Ovary (tissue), 9 donors: ENCODE results near the gene CRADD. TPM values are rescaled to one million over a fixed set of nuclear protein-coding genes. Genes with fewer than 3 reads are reported as not detected.
A peak's percentile ranks its signal among the peaks of the same experiment; 100 is the strongest.

Experiments used
- DNase-seq, 5 donors: peaks; one replicate each; pipeline ENCODE4 v3.0.0-alpha.2; 2019 to 2020
- H3K27ac ChIP-seq, 2 donors: fragments of 200-600 bp; one replicate each; pipeline versions ENCODE4 v1.5.1 to v1.8.0; 2019 to 2022
- H3K27me3 ChIP-seq: fragments of 200-600 bp; one replicate; pipeline ENCODE4 v1.8.0; 2022
- H3K36me3 ChIP-seq: fragments of 200-600 bp; sonication (generic); one replicate; pipeline ENCODE4 v1.5.1; 2019
- H3K4me1 ChIP-seq: one replicate; pipeline ENCODE4 v1.8.1; 2013; ENCODE audit warnings: mild to moderate bottlenecking, moderate library complexity; ENCODE audit not compliant: insufficient read depth
- H3K4me3 ChIP-seq: fragments of 200-600 bp; sonication (generic); one replicate; pipeline ENCODE4 v1.5.1; 2017
- H3K9me3 ChIP-seq, 2 donors: fragments of 200-600 bp in 1 of 2; sonication (generic) in 1 of 2; one replicate each; pipeline versions ENCODE4 v1.5.1 to v1.8.1; 2013 to 2019; ENCODE audit warnings: mild to moderate bottlenecking in 1 of 2, moderate library complexity in 1 of 2
- EP300 ChIP-seq: sonication (generic); formaldehyde crosslinking; IDR thresholded peaks from one replicate; pipeline ENCODE4 v1.6.1; 2017; ENCODE audit warnings: antibody characterized with exemption
- POLR2A ChIP-seq: fragments of 450-650 bp; IDR thresholded peaks from one replicate; pipeline ENCODE4 v1.6.1; 2017; ENCODE audit warnings: antibody characterized with exemption, mild to moderate bottlenecking, moderate library complexity
- WGBS, 3 donors: extraction: QIAGEN DNeasy Blood & Tissue Kit in 1 of 3; methylation state at CpG; one replicate each; pipeline versions ENCODE4 v1.1.5 to v1.1.7; 2013 to 2017; 5-methylcytosine and 5-hydroxymethylcytosine counted together
- intact Hi-C, 4 donors: fragments of 100-400 bp; cut with DNase I; formaldehyde crosslinking; loops; one replicate each; pipeline versions ENCODE4 v1.11.0 to v1.15.1; 2022 to 2023
- polyA plus RNA-seq, 2 donors: library from polyadenylated mRNA; stranded (reverse); fragments of 200-250 nt in 1 of 2; fragments of 350-450 nt in 1 of 2; fragmentation: Illumina TruSeq in 1 of 2; extraction: RNeasy Lipid Tissue Mini Kit (QIAGEN cat#74804) in 1 of 2; gene quantifications; one replicate each; pipeline ENCODE4 v1.2.3, GENCODE V29; 2013 to 2014
- total RNA-seq, 7 donors: library from RNA; depleted of rRNA in 2 of 7; stranded (reverse); fragments of >200 nt in 2 of 7; fragmentation: NEBNext Ultra II Directional in 3 of 7; extraction: Animal tissue kit (Norgen Biotek cat#: 25700) in 3 of 7; gene quantifications; one replicate each; pipeline versions ENCODE4 v1.1.0 to v1.2.4, GENCODE V29; 2016 to 2023
- TF ChIP-seq, protein P1 (sequence below), 3 donors: fragments of 450-650 bp in 2 of 3; fragments of 200-600 bp in 1 of 3; IDR thresholded peaks; one replicate each; pipeline versions ENCODE4 v1.5.1 to v1.8.0; 2016 to 2022; ENCODE audit warnings: antibody characterized with exemption in 3 of 3, mild to moderate bottlenecking in 1 of 3
- donor health status: DM: no; HTN: no; CAD: no; lungs with moderate emphysema.
- donor health status: DM: no; HTN: no; CAD: no.
- donor health status: Bipolar disorder and iron deficiency.
- donor health status: DM: yes; HTN: yes; CAD: no.
- donor health status: DM: no; HTN: no; CAD: no.
- donor health status: DM: yes; HTN: yes; CAD: no.

CRADD gene
- total and polyA plus RNA-seq, 9 donors, result 11.4 to 67.8 (median 16.9) TPM

DNA sequence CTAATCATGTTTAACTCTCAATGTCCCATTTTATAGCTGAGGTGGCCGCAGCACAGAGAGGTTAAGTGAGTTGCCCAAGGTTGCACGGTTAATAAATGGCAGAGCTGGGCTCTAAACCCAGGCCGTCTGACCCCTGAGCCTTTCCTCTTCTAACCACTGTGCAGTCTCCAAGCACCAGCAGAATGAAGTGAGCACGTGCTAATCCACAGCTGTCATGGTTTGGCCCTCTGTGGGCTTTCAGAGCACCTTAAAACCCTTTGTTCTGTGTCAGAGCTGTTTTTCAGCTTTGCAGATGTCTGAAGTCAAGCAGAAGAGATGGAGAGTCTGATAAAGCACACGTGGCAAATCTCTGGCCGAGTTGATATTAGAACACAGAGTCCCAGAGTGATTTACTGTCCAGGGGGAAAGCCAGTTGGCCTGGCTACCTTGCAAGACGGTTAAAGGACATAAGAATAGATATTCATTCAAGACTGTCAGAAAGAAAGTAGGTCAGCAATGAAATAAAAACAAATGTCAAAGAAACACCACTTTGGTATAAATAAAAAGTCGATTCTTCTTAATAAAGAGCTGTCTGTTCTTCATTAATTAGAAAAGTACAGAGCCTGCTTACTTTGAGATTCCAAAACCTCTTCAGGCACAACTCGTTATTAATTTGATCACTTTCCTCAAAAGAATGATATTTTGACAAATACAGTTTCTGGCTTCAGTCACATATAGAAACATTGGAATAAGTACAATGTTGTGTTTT, 107.3 kb downstream of the CRADD start:
- peak in 3 of 5 donors; percentile 25 to 43 (median 33) for DNase-seq
- no peaks in the 10 kb centered on the region for H3K27me3 ChIP-seq
- TF ChIP-seq, protein P1, sequence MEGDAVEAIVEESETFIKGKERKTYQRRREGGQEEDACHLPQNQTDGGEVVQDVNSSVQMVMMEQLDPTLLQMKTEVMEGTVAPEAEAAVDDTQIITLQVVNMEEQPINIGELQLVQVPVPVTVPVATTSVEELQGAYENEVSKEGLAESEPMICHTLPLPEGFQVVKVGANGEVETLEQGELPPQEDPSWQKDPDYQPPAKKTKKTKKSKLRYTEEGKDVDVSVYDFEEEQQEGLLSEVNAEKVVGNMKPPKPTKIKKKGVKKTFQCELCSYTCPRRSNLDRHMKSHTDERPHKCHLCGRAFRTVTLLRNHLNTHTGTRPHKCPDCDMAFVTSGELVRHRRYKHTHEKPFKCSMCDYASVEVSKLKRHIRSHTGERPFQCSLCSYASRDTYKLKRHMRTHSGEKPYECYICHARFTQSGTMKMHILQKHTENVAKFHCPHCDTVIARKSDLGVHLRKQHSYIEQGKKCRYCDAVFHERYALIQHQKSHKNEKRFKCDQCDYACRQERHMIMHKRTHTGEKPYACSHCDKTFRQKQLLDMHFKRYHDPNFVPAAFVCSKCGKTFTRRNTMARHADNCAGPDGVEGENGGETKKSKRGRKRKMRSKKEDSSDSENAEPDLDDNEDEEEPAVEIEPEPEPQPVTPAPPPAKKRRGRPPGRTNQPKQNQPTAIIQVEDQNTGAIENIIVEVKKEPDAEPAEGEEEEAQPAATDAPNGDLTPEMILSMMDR (IDR thresholded peaks at IDR 0.05), result no peak
- TF ChIP-seq EP300 (no peak), POLR2A (no peak)
- H3K9me3 ChIP-seq, result no peaks in the 10 kb centered on the region
- H3K4me1 ChIP-seq, result peaks cover 18% of the 10 kb centered on the region
- no peaks in the 10 kb centered on the region for H3K36me3 ChIP-seq
- H3K27ac ChIP-seq, result peak overlapping the region in 1 of 2 donors; percentile 43
- WGBS, 3 donors, result 19 to 27% (median 23%) methylated on average over 9 of the region's 9 CpGs
- H3K4me3 ChIP-seq, result no peak overlapping the region
- intact Hi-C loops, result loop anchor here in 1 of 4 donors (5.0 kb wide), 1 partner anchor 1438 kb away; no protein-coding TSS in a partner anchor

DNA sequence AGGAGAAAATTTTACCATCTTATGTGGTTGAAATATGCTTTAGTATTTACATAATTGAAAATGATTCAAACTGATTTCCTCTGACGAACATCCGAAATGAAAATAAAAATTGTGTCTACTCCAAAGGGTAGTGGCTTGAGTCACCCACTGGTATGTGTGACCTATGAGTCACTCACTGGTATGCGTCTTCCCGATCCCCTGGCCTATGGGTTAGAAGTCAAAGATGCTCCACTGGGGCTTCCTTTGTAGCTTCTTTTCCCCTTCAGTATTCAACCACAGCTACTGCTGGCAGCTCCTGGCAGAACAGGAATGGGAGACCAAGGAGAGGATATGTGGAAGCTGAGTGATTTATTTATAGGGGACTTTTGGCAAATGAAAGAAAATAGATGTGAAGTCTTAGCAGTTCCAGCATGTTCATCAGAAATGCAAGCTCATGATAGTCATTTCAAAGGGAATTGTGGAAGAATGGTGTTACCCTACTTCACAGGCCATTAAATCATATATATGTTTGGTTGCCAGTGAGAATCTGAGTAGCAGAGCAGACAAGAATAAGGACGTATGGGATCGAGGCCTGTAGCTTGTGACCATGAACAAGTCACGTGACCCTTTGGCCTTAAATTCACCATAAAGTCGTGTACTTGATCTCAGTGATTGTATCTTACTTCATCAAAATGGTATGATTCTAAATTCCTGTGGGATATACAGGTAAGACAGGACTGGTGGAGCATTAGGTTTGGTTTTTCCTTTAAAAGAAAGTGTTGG, 108.3 kb downstream of the CRADD start:
- H3K9me3 ChIP-seq, result no peaks in the 10 kb centered on the region
- H3K36me3 ChIP-seq, result no peaks in the 10 kb centered on the region
- no peaks in the 10 kb centered on the region for H3K27me3 ChIP-seq
- no peak for TF ChIP-seq EP300
- H3K4me1 ChIP-seq, result peaks cover 14% of the 10 kb centered on the region
- H3K4me3 ChIP-seq, result no peak overlapping the region
- WGBS, 3 donors, result 39 to 43% (median 43%) methylated on average over 8 of the region's 8 CpGs
- no peak overlapping the region for H3K27ac ChIP-seq
- intact Hi-C loops, result loop anchor here in 1 of 4 donors (5.0 kb wide), 1 partner anchor 1437 kb away; no protein-coding TSS in a partner anchor
- peak in 4 of 5 donors; percentile 25 to 65 (median 52) for DNase-seq

DNA sequence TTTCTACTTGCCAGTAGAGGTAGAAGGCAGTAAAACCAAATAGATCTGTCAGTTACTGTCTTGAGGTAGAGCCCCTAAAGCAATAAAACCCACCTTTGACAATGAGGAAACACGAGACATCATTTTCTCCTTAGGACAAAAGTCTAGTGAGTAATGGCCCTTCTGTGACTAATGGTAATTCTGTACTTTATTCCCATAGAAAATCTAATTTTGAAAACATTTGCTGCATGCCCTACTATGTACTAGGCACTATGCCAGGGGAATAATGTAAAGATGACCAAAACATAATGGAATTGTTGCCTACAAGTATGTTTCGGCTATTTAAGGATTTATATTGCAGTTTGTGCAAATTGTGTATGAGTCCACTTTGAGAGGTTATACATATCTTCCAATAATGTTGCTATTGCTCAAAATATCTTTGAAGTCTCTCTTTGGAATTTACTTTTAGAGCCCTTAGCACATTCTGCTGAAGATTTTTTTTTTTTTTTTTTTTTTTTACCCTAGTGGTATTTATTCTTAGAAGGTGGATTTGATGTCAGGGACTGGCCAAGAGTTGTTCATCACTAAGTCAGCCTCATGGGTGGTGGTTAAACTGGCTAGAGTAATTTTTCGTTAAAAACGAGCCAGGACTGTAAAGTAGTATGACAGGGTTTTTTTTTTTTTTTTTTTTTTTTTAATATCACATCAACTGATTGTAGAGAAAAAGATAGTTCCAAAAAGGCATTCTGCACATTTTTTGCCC, 109.7 kb downstream of the CRADD start:
- Histone ChIP-seq H3K27ac (no peak overlapping the region), H3K4me1 (peaks cover 14% of the 10 kb centered on the region), H3K9me3 (no peaks in the 10 kb centered on the region), H3K4me3 (no peak overlapping the region), H3K27me3 (no peaks in the 10 kb centered on the region), H3K36me3 (no peaks in the 10 kb centered on the region)
- intact Hi-C loops, result loop anchor here in 1 of 4 donors (5.0 kb wide), 1 partner anchor 1435 kb away; no protein-coding TSS in a partner anchor
- 60 to 68% (median 67%) methylated on average over 4 of the region's 4 CpGs for WGBS, 3 donors
- TF ChIP-seq EP300 (no peak), POLR2A (no peak)
- TF ChIP-seq, protein P1 (IDR thresholded peaks at IDR 0.05), result no peak
- no peak for DNase-seq

DNA sequence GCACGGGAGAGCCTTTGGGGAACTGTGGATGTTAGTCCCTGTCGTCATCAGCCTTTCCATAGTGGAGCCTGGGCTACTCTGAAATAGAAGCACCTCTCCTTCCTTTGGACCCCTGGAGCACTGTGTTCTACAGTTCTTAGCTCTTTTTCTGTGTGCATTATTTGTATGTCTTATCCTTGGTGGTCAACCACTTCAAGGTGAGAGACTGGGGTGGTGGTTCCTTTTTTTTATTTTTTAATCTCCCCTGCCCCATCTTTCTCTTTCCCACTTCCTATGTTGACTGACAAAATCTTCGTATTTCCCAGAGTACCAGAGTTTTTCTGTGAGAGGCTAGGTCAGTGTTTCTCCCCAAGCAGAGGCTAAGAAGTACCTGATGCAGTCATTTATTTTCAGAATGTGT, 111.7 kb downstream of the CRADD start:
- intact Hi-C loops, result loop anchor here in 1 of 4 donors (5.0 kb wide), 1 partner anchor 1433 kb away; no protein-coding TSS in a partner anchor
- no peaks in the 10 kb centered on the region for H3K36me3 ChIP-seq
- 94 to 97% (median 95%) methylated on average over 3 of the region's 3 CpGs for WGBS, 3 donors
- no peak overlapping the region for H3K4me3 ChIP-seq
- peaks cover 14% of the 10 kb centered on the region for H3K4me1 ChIP-seq
- TF ChIP-seq EP300, result no peak
- TF ChIP-seq, protein P1 (IDR thresholded peaks at IDR 0.05), result no peak
- no peak for TF ChIP-seq POLR2A
- H3K9me3 ChIP-seq, result no peaks in the 10 kb centered on the region
- H3K27me3 ChIP-seq, result no peaks in the 10 kb centered on the region
- no peak overlapping the region for H3K27ac ChIP-seq
- DNase-seq, result no peak
